GM12872 (cell line): ENCODE measurements around the gene GATAD2A.

Experiments used
- CTCF ChIP-seq: IDR thresholded peaks from 3 replicates; pipeline ENCODE4 v1.5.1; 2011; ENCODE audit warnings: low read depth, mild to moderate bottlenecking, low read length, moderate library complexity; ENCODE audit not compliant: insufficient read depth

GATAD2A gene

GRCh38 chr19:19428746-19429145 lies 23.3 kb downstream of the GATAD2A start:
- TF ChIP-seq CTCF, result no peak

DNA sequence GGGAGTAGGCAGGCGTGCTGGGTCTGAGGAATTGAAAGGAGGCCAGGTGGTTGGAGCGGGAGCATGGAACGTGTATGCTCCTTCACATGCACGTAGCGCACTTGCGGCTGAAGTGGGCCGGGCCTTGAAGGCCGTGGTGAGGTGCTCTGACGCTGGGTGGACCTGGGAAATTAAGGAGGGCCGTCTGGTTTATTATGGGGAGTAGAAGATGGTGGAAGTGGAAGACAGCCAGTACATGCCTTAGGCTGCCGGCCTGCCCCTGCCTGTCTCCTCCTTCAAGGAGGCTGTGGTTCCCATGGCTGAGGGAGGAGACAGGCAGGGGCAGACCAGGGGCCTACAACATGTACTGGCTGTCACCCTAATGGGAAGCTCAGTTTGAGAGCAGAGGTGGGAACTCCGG lies 23.9 kb downstream of the GATAD2A start:
- no peak for TF ChIP-seq CTCF

DNA sequence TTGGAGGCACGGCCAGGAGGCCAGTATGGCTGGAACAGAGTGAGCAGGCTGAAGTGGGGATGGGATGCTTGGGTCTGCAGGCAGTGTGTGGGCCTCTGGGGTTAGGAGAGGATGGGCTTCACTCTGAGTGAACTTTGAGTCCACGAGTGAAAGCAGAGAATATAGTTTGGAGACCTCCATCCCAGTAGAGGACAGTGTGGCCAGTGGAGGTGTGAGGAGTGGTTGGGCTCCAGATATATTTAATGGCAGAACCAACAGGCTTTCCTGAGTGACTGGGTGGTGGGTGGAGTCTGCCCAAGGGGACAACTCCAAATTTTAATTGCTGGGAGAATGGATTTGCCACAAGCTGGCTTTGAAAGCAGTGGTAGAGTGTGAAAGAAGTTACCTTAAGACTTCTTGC lies 27.3 kb downstream of the GATAD2A start:
- no peak for TF ChIP-seq CTCF

- no peak for TF ChIP-seq CTCF
These were observed 28.3 kb downstream of the GATAD2A start for GRCh38 chr19:19433666-19434213.

DNA sequence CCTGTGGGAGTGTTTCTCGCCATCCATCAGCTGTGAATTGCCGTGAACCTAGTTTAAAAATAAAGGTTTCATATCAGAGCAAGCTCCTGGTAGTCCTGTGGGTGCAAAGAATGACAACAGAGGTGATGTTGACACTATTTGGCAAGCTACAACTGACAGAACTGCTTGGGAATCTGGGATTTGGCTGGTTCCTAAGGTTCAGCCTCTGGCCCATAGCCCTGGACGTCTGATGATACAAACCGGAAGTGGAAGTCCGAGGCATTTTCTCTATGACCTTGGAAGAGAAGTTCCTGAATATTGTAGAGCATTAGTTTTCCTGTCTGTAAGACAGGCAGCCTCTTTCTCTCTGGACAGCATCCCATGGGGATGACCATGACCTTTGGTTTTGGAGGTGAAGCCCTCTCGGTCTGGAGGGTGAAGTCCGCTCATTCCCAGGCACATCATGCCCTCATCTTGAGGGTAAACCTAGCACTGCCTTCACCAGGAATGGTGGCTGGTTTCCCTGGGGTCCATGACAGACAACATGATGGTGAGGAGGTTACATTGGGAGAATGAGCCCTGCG lies 29.1 kb downstream of the GATAD2A start:
- TF ChIP-seq CTCF, result no peak

- TF ChIP-seq CTCF, result no peak
These were observed 30.7 kb downstream of the GATAD2A start for GRCh38 chr19:19436137-19436691.

GRCh38 chr19:19438366-19439175 lies 33.1 kb downstream of the GATAD2A start:
- no peak for TF ChIP-seq CTCF
